Activated CD8-positive, alpha-beta memory T cell treated with anti-CD3 and anti-CD28 coated beads for 24 hours (primary cell): ENCODE data around the gene ASIC4.

Experiments
- DNase-seq: peaks from one replicate; pipeline ENCODE4 v3.0.0-alpha.2; 2020

The ASIC4 gene

DNA sequence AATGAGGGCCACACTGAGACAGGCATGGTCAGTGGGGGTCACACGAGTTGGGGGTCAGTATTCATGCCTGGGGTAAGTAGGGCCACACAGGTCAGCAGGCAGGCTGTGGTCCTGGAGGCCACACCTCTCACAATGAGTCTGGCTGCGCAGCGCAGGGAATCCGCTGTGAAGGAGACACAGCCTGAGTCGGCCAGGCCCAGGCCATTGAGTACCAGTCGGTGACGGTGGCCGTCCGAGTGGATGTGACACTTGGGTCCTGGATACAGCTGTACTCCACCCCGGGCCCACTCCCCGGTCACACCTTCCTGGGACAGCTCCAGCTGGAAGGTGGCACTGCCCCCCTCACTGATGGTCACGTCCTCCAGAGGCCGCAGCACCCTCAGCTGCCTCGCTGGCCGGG lies 40.1 kb downstream of the ASIC4 start:
- no peak for DNase-seq

DNA sequence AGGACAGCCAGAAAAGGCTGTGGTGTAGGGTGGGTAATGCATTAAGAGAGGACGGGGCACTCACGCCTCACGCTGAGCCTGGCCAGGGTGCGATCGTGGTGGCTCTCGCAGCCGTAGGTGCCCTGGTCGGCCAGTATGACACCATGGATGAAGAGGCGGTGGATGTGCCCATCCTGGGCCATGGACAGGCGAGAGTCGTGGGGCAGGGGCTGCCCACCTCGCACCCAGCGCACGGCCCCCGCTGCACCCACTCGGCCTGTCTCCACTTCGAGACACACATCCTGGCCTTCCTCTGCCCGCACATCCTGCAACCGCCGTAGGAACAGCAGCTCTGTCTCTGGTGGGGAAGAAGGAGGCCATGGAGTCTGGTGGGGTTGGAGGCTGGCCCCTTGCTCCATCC lies 41.7 kb downstream of the ASIC4 start:
- DNase-seq: no peak

DNA sequence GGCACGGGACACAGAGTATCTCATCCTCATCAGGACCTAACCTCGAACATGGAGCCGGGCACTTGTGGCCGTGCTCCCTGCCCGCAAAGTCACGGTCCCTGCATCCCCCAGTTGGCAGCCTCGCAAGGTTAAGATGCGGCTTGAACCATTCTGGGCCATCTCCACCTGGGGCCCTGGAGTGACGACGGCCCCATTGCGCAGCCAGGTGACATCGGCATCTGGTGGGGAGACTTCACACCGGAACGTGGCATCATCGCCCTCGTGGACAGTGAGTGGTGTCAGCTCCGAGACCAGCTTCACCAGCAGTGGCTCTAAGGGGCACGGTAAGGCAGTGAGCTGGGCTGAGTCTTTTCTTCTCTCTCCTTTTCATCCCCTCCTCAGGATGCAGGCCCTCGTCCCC lies 42.1 kb downstream of the ASIC4 start:
- DNase-seq: no peak

DNA sequence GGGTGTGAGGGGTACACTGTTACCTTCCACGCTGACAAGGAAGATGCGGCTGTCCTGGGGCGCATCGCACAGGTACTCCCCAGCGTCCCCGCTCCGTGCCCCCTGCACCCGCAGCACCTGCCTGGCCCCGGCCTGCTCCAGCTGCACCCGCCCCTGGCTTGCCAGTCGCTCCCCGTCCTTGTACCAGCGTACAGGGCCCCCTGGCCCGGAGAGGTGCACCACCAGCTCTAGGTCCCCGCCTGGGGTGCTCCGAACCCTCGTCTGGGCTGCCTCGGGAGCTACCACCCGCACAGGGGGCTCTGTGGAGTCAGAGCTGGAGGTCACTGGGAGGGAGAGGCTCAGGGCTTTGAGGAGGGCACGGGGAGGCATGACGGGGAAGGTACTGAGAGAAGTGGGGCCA lies 43.0 kb downstream of the ASIC4 start:
- no peak for DNase-seq

DNA sequence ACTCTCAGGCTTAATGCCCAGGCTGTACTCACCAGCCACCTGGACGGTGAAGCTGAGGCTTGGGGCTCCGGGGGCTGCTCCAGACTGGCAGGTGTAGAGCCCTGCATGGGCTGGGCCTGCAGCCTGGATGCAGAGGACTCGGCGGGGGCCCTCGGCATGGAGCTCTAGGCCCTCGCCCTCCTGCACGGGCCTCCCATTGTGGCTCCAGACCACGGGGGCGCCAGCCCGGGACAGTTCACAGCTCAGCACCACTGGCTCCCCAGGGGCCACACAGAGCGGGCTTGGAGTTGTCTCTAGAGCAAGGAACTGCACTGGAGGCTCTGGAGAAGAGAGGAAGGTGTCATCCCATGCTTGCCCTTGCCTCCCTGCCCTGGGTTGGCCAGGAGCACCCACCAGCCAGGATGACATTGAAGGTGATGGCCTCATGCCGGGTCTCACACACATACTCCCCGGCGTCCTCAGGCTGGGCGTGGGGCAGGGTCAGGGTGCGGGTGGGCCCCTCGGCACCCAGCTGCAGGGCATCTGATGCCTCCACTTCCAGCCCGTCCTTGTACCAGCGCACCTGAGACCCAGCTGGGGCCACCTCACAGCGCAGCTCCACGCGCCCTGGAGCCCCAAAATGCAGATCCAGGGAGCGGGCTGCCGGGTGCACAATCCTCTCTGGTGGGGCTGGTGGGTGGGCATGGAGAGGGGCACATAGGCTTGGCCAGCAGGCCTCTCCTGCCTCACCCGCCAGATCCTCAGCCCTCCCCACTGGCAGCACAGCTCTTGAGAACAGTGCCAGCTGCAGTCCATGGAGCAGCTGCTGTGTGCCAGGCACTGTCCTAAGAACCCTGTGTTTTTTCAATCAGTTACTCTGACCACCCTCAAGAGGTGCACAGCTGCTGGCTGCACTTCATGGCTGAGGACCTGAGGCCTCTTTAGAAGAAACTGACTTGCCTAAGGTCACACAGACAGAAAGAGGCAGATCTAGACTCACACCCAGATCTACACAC lies 43.8 kb downstream of the ASIC4 start:
- DNase-seq: no peak

DNA sequence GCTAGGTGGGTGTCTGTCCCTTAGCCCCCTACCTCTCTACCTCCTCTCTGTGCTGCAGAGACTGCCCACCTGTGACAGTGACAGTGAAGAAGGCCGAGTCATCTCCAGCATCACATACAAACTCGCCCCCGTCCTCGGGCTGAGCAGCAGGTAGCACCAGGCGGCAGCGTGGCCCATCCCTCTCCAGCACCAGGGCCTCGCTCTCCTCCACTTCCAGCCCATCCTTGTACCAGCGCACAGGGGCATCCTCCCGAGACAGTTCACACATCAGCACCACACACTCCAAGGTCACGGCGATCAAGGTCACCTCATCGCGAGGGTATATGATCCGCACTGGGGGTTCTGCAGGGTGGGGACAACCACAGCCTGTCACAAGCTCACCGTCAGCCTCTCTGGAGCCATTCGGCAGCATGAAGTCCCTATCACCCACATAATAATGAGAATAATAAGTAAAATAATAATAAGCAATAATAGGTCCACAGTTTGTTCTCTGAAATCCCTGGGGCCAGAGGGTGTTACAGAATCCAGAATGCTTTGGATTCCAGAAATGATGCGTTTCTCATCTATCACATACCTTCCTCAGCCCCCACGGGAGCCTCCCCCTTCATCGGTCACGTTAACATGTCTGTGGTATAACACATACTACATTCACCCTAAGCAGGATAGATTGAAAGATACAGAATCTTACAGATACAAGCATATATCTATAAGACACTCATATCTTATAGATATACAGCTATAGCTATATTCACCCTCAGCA lies 45.1 kb downstream of the ASIC4 start:
- DNase-seq: no peak

DNA sequence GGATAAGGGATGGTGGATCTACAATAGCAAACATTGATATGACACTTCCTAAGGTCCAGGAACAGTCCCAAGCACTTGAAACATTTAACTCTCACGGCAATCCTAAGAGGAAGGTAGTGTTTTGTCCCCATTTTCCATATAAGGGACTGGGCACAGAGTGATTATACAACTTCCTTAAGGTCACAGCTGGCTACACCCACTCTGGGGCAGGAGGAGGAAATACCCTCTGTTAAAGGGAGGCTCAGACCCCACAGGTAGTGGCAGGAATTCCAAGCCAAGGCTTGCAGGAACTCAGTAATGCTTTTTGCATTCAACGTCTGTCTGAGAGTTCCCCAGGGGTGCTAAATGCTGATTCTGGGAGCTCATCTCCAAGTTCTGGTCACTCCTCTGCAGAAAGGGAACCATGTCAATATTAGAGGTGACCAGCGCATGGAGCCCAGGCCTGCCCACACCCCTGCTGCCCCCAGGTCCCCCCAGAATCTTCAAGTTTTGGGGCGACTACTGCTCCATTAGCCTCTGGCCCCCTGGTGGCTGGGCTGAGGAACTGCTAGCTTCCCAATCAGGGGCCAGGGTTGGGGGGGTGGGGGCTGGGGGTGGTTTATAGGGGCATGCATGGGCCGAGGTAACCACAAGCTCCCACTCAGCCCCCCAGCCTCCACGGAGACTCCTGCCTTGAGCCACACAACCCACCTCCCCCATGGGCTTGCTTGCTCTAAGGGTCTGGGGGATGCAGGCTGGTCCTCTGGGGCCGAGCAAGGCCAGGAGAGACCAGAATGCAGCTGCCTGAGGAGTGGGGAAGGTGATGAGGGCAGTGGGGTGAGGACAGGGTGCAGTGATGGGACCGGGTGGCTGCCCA lies 46.0 kb downstream of the ASIC4 start:
- no peak for DNase-seq

DNA sequence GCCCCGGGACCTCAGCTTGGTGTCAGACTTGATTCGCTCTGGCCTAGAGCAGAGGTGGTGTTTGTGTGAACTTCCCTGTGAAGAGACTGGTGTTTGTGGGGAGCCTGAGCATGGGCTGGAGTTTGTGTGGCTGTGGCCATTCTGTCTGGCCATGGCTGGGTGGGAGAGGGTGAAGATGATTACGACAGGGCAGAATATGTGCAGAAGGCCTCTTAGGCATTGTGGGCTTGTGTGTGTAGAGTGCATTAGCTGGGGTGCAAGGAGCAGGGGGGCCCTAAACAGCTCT lies 46.6 kb downstream of the ASIC4 start:
- no peak for DNase-seq

DNA sequence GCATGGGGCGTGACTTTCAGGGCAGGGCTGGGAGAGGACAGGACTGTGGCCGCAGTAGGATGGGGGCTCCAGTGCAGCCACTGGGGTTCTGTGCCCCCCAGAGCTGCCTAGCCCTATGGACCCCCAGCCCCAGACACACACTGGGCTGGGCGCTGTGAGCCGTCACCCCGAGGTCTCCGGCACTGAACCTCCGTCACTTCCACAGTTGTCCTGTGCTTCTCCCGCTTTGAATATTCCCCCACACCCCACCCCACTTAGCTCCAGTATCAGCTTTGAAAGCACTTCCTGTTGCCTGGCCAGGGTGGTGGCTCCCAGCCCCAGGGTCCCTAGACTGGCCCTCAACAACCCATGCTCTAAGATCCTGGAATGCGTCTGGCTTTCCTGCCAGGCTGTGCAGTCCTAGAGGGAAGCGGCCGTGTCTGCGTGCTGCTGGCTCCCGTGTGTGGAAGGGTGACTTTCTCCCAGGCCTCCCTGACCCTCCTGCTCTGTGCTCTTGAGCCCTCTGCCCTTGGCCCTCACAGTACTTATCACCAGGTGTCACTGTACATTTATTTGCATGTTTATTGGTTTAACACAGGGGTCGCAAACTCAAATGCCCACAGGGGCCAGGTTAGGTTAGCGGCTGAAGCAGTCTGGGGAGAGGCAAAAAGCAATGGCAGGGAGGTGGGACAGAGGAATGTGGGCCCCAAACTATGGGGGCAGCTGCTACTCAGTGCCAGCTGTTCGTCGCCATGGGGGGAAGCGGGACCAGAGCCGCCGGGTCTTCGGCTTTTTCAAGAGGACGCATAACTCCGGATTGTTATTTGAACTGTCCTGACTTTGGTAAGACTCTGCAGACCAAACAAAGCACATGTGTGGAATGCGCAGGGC lies 47.1 kb downstream of the ASIC4 start:
- DNase-seq: no peak

DNA sequence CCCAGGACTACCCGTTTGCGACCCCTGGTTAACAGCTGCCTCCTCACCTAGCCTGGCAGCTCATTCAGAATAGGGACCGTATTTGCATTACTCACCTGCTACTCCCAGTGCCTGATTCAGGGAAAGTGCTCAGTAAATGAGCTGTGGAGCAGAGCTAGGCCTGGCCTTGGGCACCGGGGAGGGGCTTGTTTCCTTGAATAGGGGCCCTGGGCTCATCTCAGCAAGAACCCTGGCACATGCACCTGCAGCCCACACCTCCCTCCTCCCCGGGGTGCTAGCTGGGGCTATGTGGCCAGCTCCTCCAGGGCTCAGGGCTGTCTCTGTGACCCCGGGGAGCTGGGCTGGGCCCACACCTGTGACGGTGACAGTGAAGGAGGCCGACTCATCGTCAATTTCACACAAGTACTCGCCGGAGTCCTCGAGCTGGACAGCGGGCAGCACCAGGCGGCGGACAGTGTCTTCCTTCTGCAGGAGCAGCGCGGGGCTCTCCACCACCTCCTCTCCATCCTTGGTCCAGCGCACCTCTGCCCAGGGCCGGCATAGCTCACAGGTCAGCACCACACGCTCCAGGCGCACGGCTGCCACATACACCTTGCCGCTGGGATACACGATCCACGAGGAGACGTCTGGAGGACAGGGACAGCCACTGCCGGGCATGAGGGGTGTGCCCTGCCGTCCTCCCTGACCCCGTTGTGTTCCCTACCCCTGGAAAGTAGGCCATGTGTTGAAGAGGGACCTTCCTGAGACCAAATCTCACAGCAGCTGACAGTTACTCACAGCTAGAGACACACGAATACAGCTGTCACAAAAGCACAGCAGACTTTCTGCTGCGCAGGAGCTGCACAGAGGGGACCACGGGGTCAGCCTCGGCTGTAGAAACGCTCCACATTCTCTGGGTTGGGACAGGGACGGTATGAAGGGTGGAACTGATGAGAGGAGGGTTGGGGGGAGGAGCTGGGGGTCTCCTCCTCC lies 48.1 kb downstream of the ASIC4 start:
- DNase-seq: no peak

DNA sequence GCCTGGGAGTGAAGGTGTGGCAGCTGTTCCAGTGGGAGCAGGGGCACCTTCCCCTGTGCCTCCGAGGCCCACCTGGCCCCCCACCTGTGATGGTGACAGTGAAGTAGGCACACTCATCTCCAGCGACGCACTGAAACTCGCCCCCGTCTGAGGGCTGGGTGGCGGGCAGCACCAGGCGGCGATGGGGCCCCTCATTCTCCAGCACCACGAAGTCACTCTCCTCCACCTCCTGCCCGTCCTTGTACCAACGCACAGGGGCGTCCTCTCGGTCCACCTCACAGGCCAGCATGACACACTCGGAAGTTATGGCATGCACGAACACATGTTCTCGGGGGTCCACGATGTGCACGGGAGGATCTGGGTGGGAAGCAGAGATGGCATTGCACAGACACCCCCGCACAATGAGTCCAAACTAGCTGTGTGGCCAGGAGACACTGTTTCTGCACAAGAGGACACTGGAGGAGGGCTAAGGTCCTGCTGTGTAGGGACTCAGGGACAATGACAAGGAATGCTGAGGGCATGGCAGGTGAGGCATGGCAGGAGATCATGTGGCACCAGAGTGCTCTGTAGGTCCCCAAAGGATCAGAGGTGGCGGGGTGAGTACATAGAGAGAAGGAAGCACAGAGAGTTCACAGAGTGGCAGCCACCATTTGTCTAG lies 49.1 kb downstream of the ASIC4 start:
- DNase-seq: no peak

DNA sequence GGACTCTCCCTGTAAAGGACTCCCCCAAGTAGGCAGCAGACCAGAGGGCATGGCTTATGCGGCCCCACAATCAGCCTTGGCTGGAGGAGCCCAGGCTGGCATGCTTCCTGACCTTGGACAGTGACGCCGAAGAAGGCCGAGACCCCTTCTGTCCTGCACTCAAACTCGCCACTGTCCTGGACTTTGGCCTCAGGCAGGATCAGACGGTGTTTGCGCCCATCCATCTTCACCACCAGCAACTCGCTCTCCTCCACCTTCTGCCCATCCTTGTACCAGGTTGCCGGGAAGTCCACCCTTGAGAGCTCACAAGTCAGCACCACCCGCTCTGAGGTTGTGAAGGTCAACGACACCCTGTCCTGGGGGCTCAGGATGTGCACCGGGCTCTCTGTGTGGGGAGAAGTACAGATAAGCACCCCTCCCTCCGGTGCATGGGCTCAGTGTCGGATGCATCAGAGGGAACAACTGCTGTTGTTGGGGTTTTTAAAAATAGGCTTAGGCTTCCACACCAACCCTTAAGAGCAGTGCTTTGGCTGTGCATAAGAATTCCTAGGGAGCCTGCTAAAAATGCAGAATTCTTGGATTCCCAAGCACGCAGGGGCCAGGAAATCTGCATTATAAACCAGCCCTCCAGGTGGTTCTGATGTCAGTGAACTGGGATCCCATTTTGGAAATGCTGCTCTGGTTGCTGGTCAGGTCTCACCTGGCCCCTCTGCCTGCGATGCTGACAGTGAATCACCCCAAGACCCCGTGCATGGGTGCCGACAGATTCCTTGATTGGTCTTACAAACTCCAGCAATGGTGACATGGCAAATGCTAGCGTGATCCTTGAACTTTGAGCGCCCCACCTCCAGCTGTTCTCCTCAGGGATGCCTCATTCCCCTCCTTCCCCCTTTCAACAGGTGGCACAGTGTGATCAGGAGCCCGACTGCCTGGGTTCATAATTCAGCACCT lies 51.1 kb downstream of the ASIC4 start:
- no peak for DNase-seq

DNA sequence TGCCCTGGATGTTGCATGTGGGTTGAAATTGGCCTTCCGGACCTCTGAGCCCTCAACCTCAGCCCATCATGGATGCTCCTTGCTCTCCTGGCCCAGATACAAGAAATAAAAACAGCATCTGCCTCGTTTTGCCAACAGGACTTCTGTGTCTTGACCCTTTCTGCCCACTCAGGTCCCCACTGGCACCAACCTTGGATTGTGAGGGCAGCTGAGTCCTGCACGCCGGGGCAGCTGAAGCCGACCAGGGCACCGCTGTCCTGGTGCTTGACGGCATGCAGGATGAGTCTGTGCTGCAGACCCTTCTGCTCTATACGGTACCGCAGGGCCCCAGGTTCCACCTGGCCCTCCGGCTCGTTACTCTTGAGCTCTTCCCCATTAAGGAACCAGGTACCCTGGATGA lies 52.4 kb downstream of the ASIC4 start:
- no peak for DNase-seq

DNA sequence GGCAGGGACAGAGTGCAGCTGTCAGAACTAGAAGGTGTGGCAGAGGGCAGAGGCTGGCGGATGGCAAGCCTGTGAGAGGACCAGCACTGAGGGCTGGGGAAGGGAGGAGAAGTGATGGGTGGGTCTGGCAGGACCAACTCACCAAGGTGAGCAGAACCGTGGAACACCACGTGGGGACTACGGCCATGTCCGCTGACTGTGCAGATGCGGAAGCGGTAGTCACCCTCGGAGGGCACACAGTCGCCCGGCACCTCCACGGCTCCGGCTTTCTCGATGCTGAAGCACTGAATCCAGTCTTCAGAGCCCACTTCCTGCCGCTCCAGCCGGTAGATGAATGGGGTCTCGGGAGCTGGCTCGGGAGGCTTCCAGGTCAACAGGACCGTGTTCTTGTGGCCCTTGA lies 52.8 kb downstream of the ASIC4 start:
- no peak for DNase-seq

DNA sequence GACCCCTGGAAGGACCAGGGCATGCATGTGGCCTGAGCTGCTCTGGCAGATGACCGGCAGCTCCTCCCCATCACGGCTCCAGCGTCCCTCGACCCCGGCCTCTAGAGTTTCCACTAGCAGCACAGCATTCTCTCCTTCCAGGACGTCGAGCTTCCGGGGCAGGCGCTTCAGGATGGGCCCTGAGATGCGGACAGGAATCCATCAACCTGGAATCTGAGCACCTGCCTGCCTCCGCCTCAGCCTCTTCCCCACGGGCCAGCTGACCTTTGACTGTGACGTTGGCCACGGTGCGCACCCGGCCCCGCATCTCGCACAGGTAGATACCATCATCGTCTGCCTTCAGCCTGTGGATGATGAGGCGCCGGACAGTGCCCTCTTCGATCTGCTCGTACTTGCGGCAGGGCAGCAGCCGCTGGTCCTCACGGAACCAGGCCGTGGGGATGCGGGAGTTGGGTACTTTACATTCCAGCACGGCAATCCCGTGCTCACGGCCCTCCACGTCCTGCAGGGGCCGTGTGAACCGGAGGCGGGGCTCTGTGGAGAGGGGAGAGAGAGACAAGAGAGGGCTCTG lies 53.6 kb downstream of the ASIC4 start:
- DNase-seq: no peak

DNA sequence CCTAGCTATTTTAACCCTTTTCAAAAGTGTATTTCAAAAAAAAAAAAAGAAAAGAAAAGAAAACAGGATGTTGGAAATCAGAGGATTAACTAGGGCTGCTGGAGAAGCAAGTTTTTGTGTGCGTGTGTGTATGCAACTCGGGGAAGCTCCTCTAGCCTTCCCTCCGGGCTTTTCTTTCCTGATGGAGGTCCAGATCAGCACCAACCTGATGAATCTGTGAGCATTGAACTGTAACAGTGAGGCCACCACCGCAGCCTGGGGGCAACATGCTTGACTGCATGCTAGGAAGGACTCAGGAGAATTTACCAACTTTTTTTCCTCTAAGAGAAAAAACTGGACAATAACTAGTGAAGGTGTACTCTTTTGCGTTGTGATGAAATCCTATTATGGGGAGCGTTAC lies 54.8 kb downstream of the ASIC4 start:
- no peak for DNase-seq

DNA sequence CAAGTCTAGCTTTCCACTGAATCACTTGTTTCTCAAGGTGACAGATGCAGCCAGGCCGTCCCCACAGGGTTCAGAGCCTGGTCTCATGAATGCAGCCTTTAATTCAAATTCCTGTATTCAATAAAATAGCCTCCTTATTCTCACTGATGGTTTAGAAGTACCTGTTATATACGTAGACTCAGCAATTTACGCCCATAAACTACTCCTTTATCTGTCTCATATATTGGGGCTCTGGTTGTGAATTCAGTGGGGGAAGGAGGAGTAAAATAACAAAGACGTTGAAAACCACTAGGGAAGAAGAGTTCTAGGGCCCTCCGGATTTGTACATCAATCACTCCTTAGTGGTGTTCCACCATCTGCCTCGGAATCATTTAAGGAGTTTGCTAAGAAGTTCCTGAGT lies 55.4 kb downstream of the ASIC4 start:
- DNase-seq: no peak

DNA sequence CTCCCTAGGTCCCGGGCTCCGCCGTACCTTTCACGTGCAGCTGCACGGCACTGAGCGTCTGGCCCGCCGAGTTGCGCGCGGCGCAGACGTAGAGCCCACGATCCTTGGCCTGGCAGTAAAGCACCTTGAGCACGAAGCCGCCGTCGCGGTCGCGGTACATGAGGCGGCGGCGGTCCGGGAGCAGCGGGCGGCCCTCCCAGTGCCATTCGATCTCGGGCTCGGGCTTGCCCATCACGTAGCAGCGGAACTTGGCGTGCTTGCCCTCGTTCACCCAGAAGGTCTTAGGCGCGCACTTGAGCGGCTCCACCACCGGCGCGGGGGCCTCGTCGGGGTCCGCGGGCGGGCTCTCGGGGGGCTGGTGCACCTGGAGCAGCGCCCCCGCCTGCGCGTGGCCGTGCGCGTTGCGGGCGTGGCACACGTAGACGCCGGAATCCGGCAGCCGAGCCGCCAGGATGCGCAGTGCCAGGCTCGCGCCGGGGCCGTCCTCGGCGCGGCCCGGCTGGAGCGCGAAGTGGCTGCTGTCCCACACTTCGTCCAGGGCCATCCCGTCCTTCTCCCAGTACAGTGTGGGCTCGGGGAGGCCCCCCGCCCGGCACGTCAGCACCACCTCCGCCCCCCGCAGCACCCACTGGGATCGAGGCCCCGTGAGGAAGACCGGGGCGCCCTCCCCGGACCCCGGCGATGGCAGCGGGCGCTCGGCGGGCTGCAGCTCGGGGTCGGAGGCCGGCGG lies 56.1 kb downstream of the ASIC4 start:
- no peak for DNase-seq
